AG20443 (cell line): ENCODE measurements around the gene STYXL1.

ENCODE experiments used
- DNase-seq: peaks from one replicate; pipeline ENCODE4 v3.0.0; 2012; ENCODE audit warnings: low spot score, mixed read lengths

Gene STYXL1

GRCh38 chr7:75992083-75992755 is 55.6 kb downstream of the STYXL1 start:
- DNase-seq, result no peak

- no peak for DNase-seq
Measured at GRCh38 chr7:75991531-75992082, 56.2 kb downstream of the STYXL1 start.

GRCh38 chr7:75989500-75990388 is 58.1 kb downstream of the STYXL1 start:
- DNase-seq, result no peak

GRCh38 chr7:75988568-75989499 is 59.0 kb downstream of the STYXL1 start:
- DNase-seq, result no peak

GRCh38 chr7:75987805-75988567 is 59.8 kb downstream of the STYXL1 start:
- no peak for DNase-seq

GRCh38 chr7:75987026-75987804 is 60.6 kb downstream of the STYXL1 start:
- DNase-seq, result no peak

- no peak for DNase-seq
Measured at GRCh38 chr7:75986147-75986781, 61.5 kb downstream of the STYXL1 start.

- DNase-seq, result no peak
Measured at GRCh38 chr7:75985518-75986146, 62.2 kb downstream of the STYXL1 start.

- DNase-seq, result no peak
Measured at GRCh38 chr7:75985009-75985517, 62.7 kb downstream of the STYXL1 start.

- DNase-seq, result no peak
Measured at GRCh38 chr7:75984130-75985008, 63.4 kb downstream of the STYXL1 start.

- no peak for DNase-seq
Measured at GRCh38 chr7:75983471-75984129, 64.2 kb downstream of the STYXL1 start.

GRCh38 chr7:75982306-75983064 is 65.3 kb downstream of the STYXL1 start:
- no peak for DNase-seq

GRCh38 chr7:75981453-75982305 is 66.1 kb downstream of the STYXL1 start:
- DNase-seq, result no peak

GRCh38 chr7:75981203-75981452 is 66.7 kb downstream of the STYXL1 start:
- DNase-seq, result no peak

GRCh38 chr7:75980430-75981202 is 67.2 kb downstream of the STYXL1 start:
- DNase-seq, result no peak
